ENCODE results near the gene PEX11G. TPM values are rescaled to one million over a fixed set of nuclear protein-coding genes. Genes with fewer than 3 reads are reported as not detected.
A peak's percentile ranks its signal among the peaks of the same experiment; 100 is the strongest.

The PEX11G gene
- total and polyA plus RNA-seq, 12 donors = 2.5 to 24.5 (median 13.8) TPM

DNA sequence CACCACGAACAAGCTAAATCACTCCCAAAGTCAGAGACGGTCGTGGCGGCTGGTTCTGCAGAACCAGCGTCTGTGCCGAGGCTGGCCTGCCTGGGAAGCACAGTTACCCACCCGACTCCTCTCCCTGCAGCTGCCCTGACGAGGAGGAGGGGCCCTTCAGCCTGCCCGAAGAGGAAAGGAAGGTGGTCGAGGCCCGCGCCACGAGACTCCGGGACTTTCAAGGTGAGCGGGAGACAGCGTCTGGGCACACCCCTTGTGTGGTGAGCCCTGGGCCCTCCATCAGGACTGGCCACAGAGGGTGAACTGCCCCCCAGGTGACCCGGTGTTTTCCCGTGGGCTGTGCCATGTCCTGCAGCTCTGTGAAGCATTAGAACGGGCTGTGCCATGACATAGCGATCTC, 29.1 kb downstream of the PEX11G start:
- peaks cover 0 to 57% of the 10 kb centered on the region in 2 donors for H3K36me3 ChIP-seq (replicated peaks in 1 of 2)
- H3K27me3 ChIP-seq = no peaks in the 10 kb centered on the region
- no peak overlapping the region for H3K27ac ChIP-seq
- no peak overlapping the region for H3K4me3 ChIP-seq
- no peak for TF ChIP-seq POLR2A (IDR thresholded peaks at IDR 0.05)
- TF ChIP-seq, protein P1, sequence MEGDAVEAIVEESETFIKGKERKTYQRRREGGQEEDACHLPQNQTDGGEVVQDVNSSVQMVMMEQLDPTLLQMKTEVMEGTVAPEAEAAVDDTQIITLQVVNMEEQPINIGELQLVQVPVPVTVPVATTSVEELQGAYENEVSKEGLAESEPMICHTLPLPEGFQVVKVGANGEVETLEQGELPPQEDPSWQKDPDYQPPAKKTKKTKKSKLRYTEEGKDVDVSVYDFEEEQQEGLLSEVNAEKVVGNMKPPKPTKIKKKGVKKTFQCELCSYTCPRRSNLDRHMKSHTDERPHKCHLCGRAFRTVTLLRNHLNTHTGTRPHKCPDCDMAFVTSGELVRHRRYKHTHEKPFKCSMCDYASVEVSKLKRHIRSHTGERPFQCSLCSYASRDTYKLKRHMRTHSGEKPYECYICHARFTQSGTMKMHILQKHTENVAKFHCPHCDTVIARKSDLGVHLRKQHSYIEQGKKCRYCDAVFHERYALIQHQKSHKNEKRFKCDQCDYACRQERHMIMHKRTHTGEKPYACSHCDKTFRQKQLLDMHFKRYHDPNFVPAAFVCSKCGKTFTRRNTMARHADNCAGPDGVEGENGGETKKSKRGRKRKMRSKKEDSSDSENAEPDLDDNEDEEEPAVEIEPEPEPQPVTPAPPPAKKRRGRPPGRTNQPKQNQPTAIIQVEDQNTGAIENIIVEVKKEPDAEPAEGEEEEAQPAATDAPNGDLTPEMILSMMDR (IDR thresholded peaks at IDR 0.05) = no peak
- intact Hi-C loops (cut with DNase I) = no loop called here
- DNase-seq = no peak
- no peaks in the 10 kb centered on the region for H3K4me1 ChIP-seq (replicated peaks in 1 of 2)
- 95 to 100% (median 96%) methylated on average over 5 to 20 of the region's 20 CpGs for WGBS, 4 donors
- no peaks in the 10 kb centered on the region for H3K9me3 ChIP-seq (replicated peaks in 1 of 3)

- intact Hi-C loops (cut with DNase I) = no loop called here
- peaks cover 0 to 54% of the 10 kb centered on the region in 2 donors for H3K36me3 ChIP-seq (replicated peaks in 1 of 2)
These were observed 30.2 kb downstream of the PEX11G start for GRCh38 chr19:7458675-7459074.

DNA sequence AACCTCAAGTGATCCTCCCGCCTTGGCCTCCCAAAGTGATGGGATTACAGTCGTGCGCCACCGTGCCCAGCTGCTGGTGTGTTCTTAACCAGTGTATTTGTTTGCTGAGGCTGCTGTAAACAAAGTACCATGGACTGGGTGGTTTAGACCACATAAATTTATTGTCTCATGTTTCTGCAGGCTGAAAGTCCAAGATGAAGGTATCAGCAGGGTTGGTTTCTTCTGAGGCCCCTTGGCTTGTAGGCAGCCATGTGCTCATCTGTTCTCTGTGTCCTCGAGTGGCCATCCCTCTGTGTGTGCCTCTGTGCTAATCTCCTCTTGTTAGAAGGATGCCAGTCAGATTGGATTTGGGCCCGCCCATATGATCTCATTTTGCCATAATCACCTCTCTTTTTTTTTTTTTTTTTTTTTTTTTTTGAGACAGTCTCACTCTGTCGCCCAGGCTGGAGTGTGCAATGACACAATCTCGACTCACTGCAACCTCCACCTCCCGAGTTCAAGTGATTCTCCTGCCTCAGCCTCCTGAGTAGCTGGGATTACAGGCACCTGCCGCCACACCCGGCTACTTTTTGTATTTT, 31.8 kb downstream of the PEX11G start:
- no peak overlapping the region for H3K4me3 ChIP-seq
- intact Hi-C loops (cut with DNase I) = no loop called here
- no peak for DNase-seq
- WGBS, 4 donors = 91 to 94% (median 94%) methylated on average over 9 to 11 of the region's 11 CpGs
- H3K9me3 ChIP-seq (replicated peaks in 1 of 3) = no peaks in the 10 kb centered on the region
- peaks cover 0 to 43% of the 10 kb centered on the region in 2 donors for H3K36me3 ChIP-seq (replicated peaks in 1 of 2)
- no peaks in the 10 kb centered on the region for H3K27me3 ChIP-seq
- no peak for TF ChIP-seq POLR2A (IDR thresholded peaks at IDR 0.05)
- TF ChIP-seq, protein P1 (IDR thresholded peaks at IDR 0.05) = no peak
- H3K4me1 ChIP-seq (replicated peaks in 1 of 2) = no peaks in the 10 kb centered on the region
- H3K27ac ChIP-seq = no peak overlapping the region

More at GRCh38 chr19:7458675-7459074, 30.2 kb downstream of the PEX11G start:
- Histone ChIP-seq H3K4me3 (no peak overlapping the region), H3K9me3 (replicated peaks in 1 of 3) (no peaks in the 10 kb centered on the region), H3K27me3 (no peaks in the 10 kb centered on the region), H3K4me1 (replicated peaks in 1 of 2) (no peaks in the 10 kb centered on the region), H3K27ac (peak overlapping the region in 2 of 5 donors; percentile 62 to 67)
- DNase-seq = peak in 6 of 7 donors; percentile 57 to 75 (median 72)
- no peak for TF ChIP-seq POLR2A (IDR thresholded peaks at IDR 0.05)
- TF ChIP-seq, protein P1 (IDR thresholded peaks at IDR 0.05) = no peak
- WGBS, 4 donors = 57 to 76% (median 71%) methylated on average over 4 to 9 of the region's 9 CpGs

GRCh38 chr19:7455600-7456296, 33.1 kb downstream of the PEX11G start:
- no peak overlapping the region for H3K4me3 ChIP-seq
- DNase-seq = no peak
- H3K9me3 ChIP-seq (replicated peaks in 1 of 3) = no peaks in the 10 kb centered on the region
- H3K27me3 ChIP-seq = no peaks in the 10 kb centered on the region
- no peak overlapping the region for H3K27ac ChIP-seq
- TF ChIP-seq, protein P1 (IDR thresholded peaks at IDR 0.05) = no peak
- TF ChIP-seq POLR2A (IDR thresholded peaks at IDR 0.05) = no peak
- intact Hi-C loops (cut with DNase I) = no loop called here
- no peaks in the 10 kb centered on the region for H3K4me1 ChIP-seq (replicated peaks in 1 of 2)
- 93 to 98% (median 96%) methylated on average over 13 to 14 of the region's 14 CpGs for WGBS, 4 donors
- peaks cover 0 to 36% of the 10 kb centered on the region in 2 donors for H3K36me3 ChIP-seq (replicated peaks in 1 of 2)

Measured in adrenal gland (tissue), 12 donors.